Endometrial microvascular endothelial cells (primary cell): ENCODE results near the gene MAGEE1. TPM values are rescaled to one million over a fixed set of nuclear protein-coding genes. Genes with fewer than 3 reads are reported as not detected.

Experiments used
- in situ Hi-C: cut with HindIII; loops from 2 replicates; pipeline ENCODE4 v1.10.0; 2017; ENCODE audit warnings: low sequenced_read_pairs, low pct_unique_long_range_greater_than_20kb; ENCODE audit errors: inconsistent ontology term
- total RNA-seq: library from RNA; depleted of rRNA; stranded (reverse); fragments of >200 nt; gene quantifications from one replicate; pipeline ENCODE4 v1.2.3, GENCODE V29; 2015; ENCODE audit errors: inconsistent ontology term

Gene MAGEE1
- 0.74 TPM for total RNA-seq

- in situ Hi-C loops, result no loop called here
Observed at GRCh38 chrX:76427560-76428242, at the start of gene MAGEE1. MAGEE1 (plus strand) TSS chrX:76427710; CDS start chrX:76427931, 221 bp downstream.

- in situ Hi-C loops, result no loop called here
Observed at GRCh38 chrX:76398970-76399369, 28.5 kb upstream of the MAGEE1 start.

- in situ Hi-C loops, result no loop called here
Observed at GRCh38 chrX:76407795-76408194, 19.7 kb upstream of the MAGEE1 start.

- in situ Hi-C loops, result no loop called here
Observed at GRCh38 chrX:76420237-76420636, 7.3 kb upstream of the MAGEE1 start.

GRCh38 chrX:76428243-76429130, 977 bp downstream of the MAGEE1 start:
- in situ Hi-C loops, result no loop called here

GRCh38 chrX:76433219-76433618, 5.7 kb downstream of the MAGEE1 start:
- in situ Hi-C loops, result no loop called here

GRCh38 chrX:76434103-76434741, 6.7 kb downstream of the MAGEE1 start:
- in situ Hi-C loops, result no loop called here

- in situ Hi-C loops, result no loop called here
Observed at GRCh38 chrX:76439188-76439587, 11.7 kb downstream of the MAGEE1 start.

- in situ Hi-C loops, result no loop called here
Observed at GRCh38 chrX:76453737-76454406, 26.4 kb downstream of the MAGEE1 start.

- in situ Hi-C loops, result no loop called here
Observed at GRCh38 chrX:76454456-76454927, 27.0 kb downstream of the MAGEE1 start.

- in situ Hi-C loops, result no loop called here
Observed at GRCh38 chrX:76477353-76477752, 49.8 kb downstream of the MAGEE1 start.
